GM23338 (cell line): ENCODE measurements around the gene FBLN2. TPM values are rescaled to one million over a fixed set of nuclear protein-coding genes. Genes with fewer than 3 reads are reported as not detected.
A peak's percentile ranks its signal among the peaks of the same experiment; 100 is the strongest.

Experiments
- ATAC-seq: fragments of 200-7000 bp; cut with Tn5 transposase; 3 replicates; pipeline ENCODE4 v1.9.1; 2020
- DNase-seq: peaks from one replicate; pipeline ENCODE4 v3.0.0-alpha.2; 2015; ENCODE audit warnings: low spot score
- H2AFZ ChIP-seq: fragments of 200-600 bp; sonication (generic); 2 replicates; pipeline ENCODE4 v1.8.0; 2016; ENCODE audit warnings: antibody characterized with exemption, mild to moderate bottlenecking, moderate library complexity
- H3F3A ChIP-seq: fragments of 200-600 bp; sonication (generic); replicated peaks from 2 replicates; pipeline ENCODE4 v1.8.0; 2017; ENCODE audit warnings: antibody characterized with exemption, mixed run types, low read depth
- H3K27ac ChIP-seq: fragments of 200-600 bp; sonication (generic); 2 replicates; pipeline ENCODE4 v1.6.1; 2016; ENCODE audit warnings: low read depth
- H3K27me3 ChIP-seq: fragments of 200-600 bp; sonication (generic); 2 replicates; pipeline ENCODE4 v1.8.0; 2016; ENCODE audit warnings: mild to moderate bottlenecking, mixed run types, moderate library complexity; ENCODE audit not compliant: insufficient read depth
- H3K36me3 ChIP-seq: fragments of 200-600 bp; sonication (generic); 2 replicates; pipeline ENCODE4 v1.8.0; 2016; ENCODE audit warnings: mild to moderate bottlenecking; ENCODE audit not compliant: insufficient read depth
- H3K4me1 ChIP-seq: fragments of 200-600 bp; sonication (generic); 2 replicates; pipeline ENCODE4 v1.8.0; 2016; ENCODE audit warnings: mild to moderate bottlenecking, moderate library complexity; ENCODE audit not compliant: insufficient read depth
- H3K4me2 ChIP-seq: fragments of 200-600 bp; sonication (generic); 2 replicates; pipeline ENCODE4 v1.7.1; 2017; ENCODE audit warnings: mixed run types
- H3K4me3 ChIP-seq: fragments of 200-600 bp; sonication (generic); 2 replicates; pipeline ENCODE4 v1.6.1; 2016; ENCODE audit warnings: mixed run types
- H3K79me2 ChIP-seq: fragments of 200-600 bp; sonication (generic); replicated peaks from 2 replicates; pipeline ENCODE4 v1.8.0; 2017; ENCODE audit warnings: mild to moderate bottlenecking; ENCODE audit not compliant: insufficient read depth
- H3K9me2 ChIP-seq: fragments of 200-600 bp; sonication (generic); 2 replicates; pipeline ENCODE4 v1.8.0; 2017; ENCODE audit not compliant: insufficient read depth
- H4K20me1 ChIP-seq: fragments of 200-600 bp; sonication (generic); replicated peaks from 2 replicates; pipeline ENCODE4 v1.8.0; 2017; ENCODE audit warnings: mild to moderate bottlenecking; ENCODE audit not compliant: insufficient read depth
- H3K27ac Mint-ChIP-seq: 2 replicates; pipeline ENCODE4 v1.8.0; 2020; ENCODE audit warnings: inconsistent platforms, mild to moderate bottlenecking, moderate library complexity, mixed read lengths
- H3K27me3 Mint-ChIP-seq: 3 replicates; pipeline ENCODE4 v1.8.0; 2022; ENCODE audit warnings: low read depth, mild to moderate bottlenecking, moderate library complexity, mixed read lengths, inconsistent platforms; ENCODE audit not compliant: insufficient read depth, poor library complexity
- H3K36me3 Mint-ChIP-seq: 3 replicates; pipeline ENCODE4 v1.8.0; 2021; ENCODE audit warnings: low read depth, mild to moderate bottlenecking, inconsistent platforms, moderate library complexity, mixed read lengths
- H3K4me1 Mint-ChIP-seq: 3 replicates; pipeline ENCODE4 v1.8.0; 2020; ENCODE audit warnings: mild to moderate bottlenecking, inconsistent platforms, mixed read lengths
- H3K4me3 Mint-ChIP-seq: 3 replicates; pipeline ENCODE4 v1.8.0; 2021; ENCODE audit warnings: moderate library complexity, mild to moderate bottlenecking, inconsistent platforms, mixed read lengths
- H3K9me3 Mint-ChIP-seq: 3 replicates; pipeline ENCODE4 v1.8.0; 2020; ENCODE audit warnings: moderate library complexity, mild to moderate bottlenecking, inconsistent platforms, mixed read lengths
- CREB1 ChIP-seq: fragments of 250-450 bp; sonication (Bioruptor Pico); IDR thresholded peaks from 2 replicates; pipeline ENCODE4 v1.5.0; 2020; ENCODE audit warnings: low read depth, mild to moderate bottlenecking, moderate library complexity
- EZH2 ChIP-seq: fragments of 200-600 bp; sonication (generic); IDR thresholded peaks from one replicate; pipeline ENCODE4 v1.8.0; 2017; ENCODE audit warnings: antibody characterized with exemption, mild to moderate bottlenecking, low read depth; ENCODE audit not compliant: unreplicated experiment
- EZH2phosphoT487 ChIP-seq: fragments of 200-600 bp; sonication (generic); IDR thresholded peaks from one replicate; pipeline ENCODE4 v1.8.1; 2018; ENCODE audit warnings: antibody characterized with exemption; ENCODE audit not compliant: unreplicated experiment
- JUNB ChIP-seq: IDR thresholded peaks from one replicate; pipeline ENCODE4 v1.6.1; 2016; ENCODE audit warnings: antibody characterized with exemption; ENCODE audit not compliant: unreplicated experiment
- NANOG ChIP-seq: IDR thresholded peaks from 2 replicates; pipeline ENCODE4 v1.6.1; 2016; ENCODE audit warnings: antibody characterized with exemption, borderline replicate concordance
- POLR2AphosphoS5 ChIP-seq: IDR thresholded peaks from 2 replicates; pipeline ENCODE4 v1.6.1; 2016; ENCODE audit warnings: antibody characterized with exemption, low read depth
- REST ChIP-seq: IDR thresholded peaks from one replicate; pipeline ENCODE4 v1.6.1; 2018; ENCODE audit warnings: antibody characterized with exemption; ENCODE audit not compliant: unreplicated experiment
- STAT1 ChIP-seq: IDR thresholded peaks from one replicate; pipeline ENCODE4 v1.6.1; 2016; ENCODE audit warnings: antibody characterized with exemption; ENCODE audit not compliant: unreplicated experiment
- ZNF114 ChIP-seq: fragments of 250-450 bp; sonication (Bioruptor Pico); IDR thresholded peaks from 2 replicates; pipeline ENCODE4 v1.5.0; 2020; ENCODE audit warnings: mild to moderate bottlenecking, moderate library complexity
- ZNF331 ChIP-seq: fragments of 250-450 bp; sonication (Bioruptor Pico); IDR thresholded peaks from 2 replicates; pipeline ENCODE4 v1.5.0; 2020; ENCODE audit warnings: low read depth, mild to moderate bottlenecking, moderate library complexity
- ZNF462 ChIP-seq: fragments of 250-450 bp; sonication (Bioruptor Pico); IDR thresholded peaks from 2 replicates; pipeline ENCODE4 v1.5.0; 2020; ENCODE audit warnings: mild to moderate bottlenecking, moderate library complexity
- polyA plus RNA-seq: library from polyadenylated mRNA; unstranded; fragments of >200 nt; fragmentation: Nextera tagmentation; extraction: Ambion mirVana; gene quantifications from 2 replicates; pipeline ENCODE4 v1.2.1, GENCODE V29; 2016
- total RNA-seq: library from RNA; depleted of rRNA; stranded (reverse); fragments of >200 nt; shearing (Covaris generic); gene quantifications from 2 replicates; pipeline ENCODE4 v1.2.3, GENCODE V29; 2014

Gene FBLN2
- total and polyA plus RNA-seq, 2 experiments from 2014 or later: 18.8 to 26.8 TPM

DNA sequence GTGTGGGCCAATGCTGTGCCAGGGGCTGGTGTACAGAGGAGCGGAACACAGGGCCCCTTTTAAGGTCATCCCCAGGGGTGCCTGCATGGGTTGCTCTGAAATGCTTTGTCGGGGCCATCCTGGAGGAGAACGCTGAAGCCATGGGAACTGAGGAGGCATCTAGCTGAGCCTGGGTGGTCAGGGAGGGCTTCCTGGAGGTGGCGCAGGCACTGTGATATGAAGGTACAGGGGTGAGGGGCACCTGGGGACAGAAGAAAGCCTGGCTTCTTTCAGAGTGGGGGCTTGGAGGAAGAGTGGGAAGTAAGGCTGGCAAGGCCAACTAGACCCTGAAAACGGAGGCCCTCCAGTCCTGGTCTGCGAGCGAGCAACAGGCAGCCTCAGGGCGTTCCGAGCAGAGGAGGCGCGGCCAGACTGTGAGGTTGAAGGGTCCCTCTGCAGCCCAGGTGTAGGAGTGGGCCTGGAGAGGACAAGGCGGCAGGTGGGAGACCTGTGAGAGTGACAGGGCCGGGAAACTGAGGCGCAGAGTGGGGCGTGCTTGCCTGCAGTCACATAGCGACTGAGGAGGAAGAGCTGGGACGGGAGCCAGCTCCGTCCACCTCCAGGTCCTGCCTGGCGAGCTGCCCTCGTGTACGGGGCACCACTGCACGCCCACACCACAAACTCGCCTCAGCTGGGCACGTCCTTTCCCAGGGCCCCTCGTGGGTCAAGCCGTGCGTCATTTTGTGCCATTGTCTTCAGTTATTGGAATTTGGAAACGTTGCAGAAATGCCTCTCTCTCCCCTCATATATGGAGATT is 4.1 kb downstream of the FBLN2 start:
- Mint-ChIP-seq H3K27me3 (peaks cover 28% of the 10 kb centered on the region), H3K4me1 (peaks cover 28% of the 10 kb centered on the region), H3K9me3 (no peaks in the 10 kb centered on the region), H3K4me3 (no peak overlapping the region), H3K27ac (peak overlapping the region; percentile 65; the same call in 1 of the 2 replicates), H3K36me3 (no peaks in the 10 kb centered on the region)
- no peaks in the 10 kb centered on the region for H3K36me3 ChIP-seq
- H4K20me1 ChIP-seq: no peaks in the 10 kb centered on the region
- no peak overlapping the region for H3K27ac ChIP-seq
- H3K9me2 ChIP-seq: no peaks in the 10 kb centered on the region
- H3F3A ChIP-seq: no peaks in the 10 kb centered on the region
- H3K79me2 ChIP-seq: no peaks in the 10 kb centered on the region
- H3K4me3 ChIP-seq: no peak overlapping the region
- DNase-seq (no peak), ATAC-seq (no peak)
- H2AFZ ChIP-seq: no peak overlapping the region
- TF ChIP-seq EZH2 (no peak), CREB1 (CRISPR knock-in tag) (no peak), EZH2phosphoT487 (no peak), NANOG (no peak), REST (no peak), POLR2AphosphoS5 (no peak), ZNF331 (CRISPR knock-in tag) (no peak)
- H3K27me3 ChIP-seq: peaks cover 13% of the 10 kb centered on the region
- H3K4me1 ChIP-seq: peaks cover 4% of the 10 kb centered on the region; the same call in 1 of the 2 replicates
- no peak overlapping the region for H3K4me2 ChIP-seq

DNA sequence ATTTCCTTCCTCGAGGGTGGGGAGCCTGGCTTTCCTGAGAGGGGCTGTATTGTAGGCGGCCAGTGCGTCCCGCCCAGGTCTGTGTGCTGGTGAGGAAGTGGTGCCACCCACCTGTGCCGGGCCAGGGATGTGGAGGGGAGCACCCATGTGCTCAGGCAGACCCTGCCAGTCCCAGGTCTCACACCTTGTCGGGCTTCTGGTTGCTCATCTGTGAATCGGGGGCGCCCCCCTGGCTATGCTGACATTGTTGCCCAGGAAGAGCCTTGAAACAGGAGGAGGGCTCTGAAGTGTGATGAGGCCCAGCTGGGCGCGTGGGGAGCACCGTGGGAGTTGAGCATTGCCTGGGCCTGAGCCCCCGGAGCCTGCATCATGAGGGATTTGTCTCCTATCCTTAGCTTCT is 4.8 kb downstream of the FBLN2 start:
- Mint-ChIP-seq H3K36me3 (no peaks in the 10 kb centered on the region), H3K27me3 (peaks cover 24% of the 10 kb centered on the region), H3K4me1 (peaks cover 24% of the 10 kb centered on the region), H3K9me3 (no peaks in the 10 kb centered on the region), H3K27ac (peak overlapping the region; percentile 65; the same call in 1 of the 2 replicates), H3K4me3 (no peak overlapping the region)
- no peaks in the 10 kb centered on the region for H3F3A ChIP-seq
- H3K4me2 ChIP-seq: no peak overlapping the region
- DNase-seq: no peak
- H3K4me3 ChIP-seq: no peak overlapping the region
- H4K20me1 ChIP-seq: no peaks in the 10 kb centered on the region
- H2AFZ ChIP-seq: no peak overlapping the region
- no peaks in the 10 kb centered on the region for H3K79me2 ChIP-seq
- H3K36me3 ChIP-seq: no peaks in the 10 kb centered on the region
- ATAC-seq: no peak
- peaks cover 8% of the 10 kb centered on the region for H3K27me3 ChIP-seq
- no peaks in the 10 kb centered on the region for H3K4me1 ChIP-seq
- H3K9me2 ChIP-seq: no peaks in the 10 kb centered on the region
- H3K27ac ChIP-seq: no peak overlapping the region
- TF ChIP-seq CREB1 (CRISPR knock-in tag): no peak
- no peak for TF ChIP-seq ZNF114 (CRISPR knock-in tag)
- TF ChIP-seq EZH2: no peak
- no peak for TF ChIP-seq JUNB
- TF ChIP-seq ZNF462 (CRISPR knock-in tag): no peak
- no peak for TF ChIP-seq ZNF331 (CRISPR knock-in tag)
- TF ChIP-seq STAT1: no peak
